ENCODE results near the gene BTAF1. TPM values are rescaled to one million over a fixed set of nuclear protein-coding genes. Genes with fewer than 3 reads are reported as not detected.
"Not testable (repeated sequence)": the region's sequence is repeated elsewhere in the genome, so short reads cannot be mapped to it uniquely, and the experiment has no call there.

Gene BTAF1
- total RNA-seq, 4 donors from 2014 or later: 35.5 to 78.3 (median 43.1) TPM

GRCh38 chr10:92014620-92015019 lies 91.0 kb downstream of the BTAF1 start:
- WGBS, 2 donors: 90 to 93% methylated on average over 1 of the region's 1 CpG
- DNase-seq (ENCODE audit: low spot score in 2 of 2): no peak
- intact Hi-C loops (cut with DNase I; ENCODE audit: low total_unique reads): no loop called here
- H3K4me3 ChIP-seq (ENCODE audit: low read depth, poor library complexity, severe bottlenecking): no peak overlapping the region
- TF ChIP-seq POLR2A (IDR thresholded peaks at IDR 0.05) (no peak), CTCF (IDR thresholded peaks at IDR 0.05) (no peak)

- WGBS, 2 donors: 95 to 96% methylated on average over 4 of the region's 4 CpGs
- no peak for TF ChIP-seq CTCF (IDR thresholded peaks at IDR 0.05)
- no peak for TF ChIP-seq POLR2A (IDR thresholded peaks at IDR 0.05)
- no peak overlapping the region for H3K4me3 ChIP-seq (ENCODE audit: low read depth, poor library complexity, severe bottlenecking)
Measured at GRCh38 chr10:92024700-92025099, 101.1 kb downstream of the BTAF1 start.

GRCh38 chr10:92025340-92025739 lies 101.8 kb downstream of the BTAF1 start:
- DNase-seq (ENCODE audit: low spot score in 2 of 2); intact Hi-C loops (cut with DNase I; ENCODE audit: low total_unique reads); H3K4me3 ChIP-seq (ENCODE audit: low read depth, poor library complexity, severe bottlenecking): not testable (repeated sequence)
- 95 to 98% methylated on average over 3 of the region's 3 CpGs for WGBS, 2 donors

More at GRCh38 chr10:92024700-92025099, 101.1 kb downstream of the BTAF1 start:
- intact Hi-C loops (cut with DNase I; ENCODE audit: low total_unique reads): no loop called here
- no peak for DNase-seq (ENCODE audit: low spot score in 2 of 2)

- no peak for TF ChIP-seq CTCF (IDR thresholded peaks at IDR 0.05)
- no peak for TF ChIP-seq POLR2A (IDR thresholded peaks at IDR 0.05)
- no peak for DNase-seq (ENCODE audit: low spot score in 2 of 2)
- no peak overlapping the region for H3K4me3 ChIP-seq (ENCODE audit: low read depth, poor library complexity, severe bottlenecking)
- intact Hi-C loops (cut with DNase I; ENCODE audit: low total_unique reads): no loop called here
- 89 to 92% methylated on average over 4 of the region's 4 CpGs for WGBS, 2 donors
Measured at GRCh38 chr10:92027141-92027540, 103.6 kb downstream of the BTAF1 start.

- TF ChIP-seq CTCF (IDR thresholded peaks at IDR 0.05) (no peak), POLR2A (IDR thresholded peaks at IDR 0.05) (no peak)
- no peak for DNase-seq (ENCODE audit: low spot score in 2 of 2)
- intact Hi-C loops (cut with DNase I; ENCODE audit: low total_unique reads): no loop called here
- 84 to 87% methylated on average over 3 of the region's 3 CpGs for WGBS, 2 donors
- no peak overlapping the region for H3K4me3 ChIP-seq (ENCODE audit: low read depth, poor library complexity, severe bottlenecking)
Measured at GRCh38 chr10:92031580-92031979, 108.0 kb downstream of the BTAF1 start.

GRCh38 chr10:92033070-92033469 lies 109.5 kb downstream of the BTAF1 start:
- H3K4me3 ChIP-seq (ENCODE audit: low read depth, poor library complexity, severe bottlenecking); DNase-seq (ENCODE audit: low spot score in 2 of 2); intact Hi-C loops (cut with DNase I; ENCODE audit: low total_unique reads): not testable (repeated sequence)
- WGBS, 2 donors: 79 to 80% methylated on average over 3 of the region's 3 CpGs

- WGBS, 2 donors: 94 to 96% methylated on average over 1 of the region's 1 CpG
- no peak for DNase-seq (ENCODE audit: low spot score in 2 of 2)
- intact Hi-C loops (cut with DNase I; ENCODE audit: low total_unique reads): no loop called here
- TF ChIP-seq CTCF (IDR thresholded peaks at IDR 0.05) (no peak), POLR2A (IDR thresholded peaks at IDR 0.05) (no peak)
- H3K4me3 ChIP-seq (ENCODE audit: low read depth, poor library complexity, severe bottlenecking): no peak overlapping the region
Measured at GRCh38 chr10:92038949-92039348, 115.4 kb downstream of the BTAF1 start.
